ENCODE data around the gene MPZL2. TPM values are rescaled to one million over a fixed set of nuclear protein-coding genes. Genes with fewer than 3 reads are reported as not detected.

Gene MPZL2
- total and polyA plus RNA-seq, 2 experiments from 2014 or later: 2.6 to 4.2 TPM

DNA sequence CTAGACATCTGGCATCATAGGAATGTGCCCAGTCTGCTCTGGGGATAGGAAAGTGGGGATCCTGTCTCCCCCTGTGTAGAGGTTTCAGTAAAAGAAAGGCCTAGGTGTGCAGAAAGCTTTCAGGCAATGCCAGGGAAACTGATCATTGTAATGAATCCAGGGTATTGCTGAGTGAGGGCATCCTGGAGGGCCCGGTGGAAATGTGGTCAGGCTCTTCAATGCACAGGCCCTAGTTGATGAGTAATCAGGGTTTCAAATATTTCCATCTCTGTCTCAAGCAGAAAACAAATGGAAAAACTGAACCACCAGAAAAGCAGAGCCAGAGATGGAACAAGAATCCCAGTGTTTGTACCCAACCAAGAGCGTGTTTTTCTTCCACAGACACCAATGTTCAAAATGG lies 42.5 kb upstream of the MPZL2 start:
- ATAC-seq: no peak

More for the DNA sequence above, 42.5 kb upstream of the MPZL2 start:
- no peaks in the 10 kb centered on the region for H3F3A ChIP-seq (replicated peaks; ENCODE audit: low read depth)
- DNase-seq (ENCODE audit: low spot score): no peak
- no peaks in the 10 kb centered on the region for H3K36me3 ChIP-seq (ENCODE audit: insufficient read depth)
- no peak overlapping the region for H3K27ac ChIP-seq (ENCODE audit: low read depth)
- no peaks in the 10 kb centered on the region for H3K9me2 ChIP-seq (ENCODE audit: insufficient read depth)
- no peak overlapping the region for H3K4me3 Mint-ChIP-seq
- H3K4me3 ChIP-seq: no peak overlapping the region
- H3K4me2 ChIP-seq: no peak overlapping the region
- no peaks in the 10 kb centered on the region for H3K79me2 ChIP-seq (replicated peaks; ENCODE audit: insufficient read depth)
- TF ChIP-seq POLR2AphosphoS5 (IDR thresholded peaks at IDR 0.05; ENCODE audit: low read depth): no peak
- TF ChIP-seq EZH2 (IDR thresholded peaks at IDR 0.05; ENCODE audit: low read depth, unreplicated experiment): no peak
- TF ChIP-seq, protein P1, sequence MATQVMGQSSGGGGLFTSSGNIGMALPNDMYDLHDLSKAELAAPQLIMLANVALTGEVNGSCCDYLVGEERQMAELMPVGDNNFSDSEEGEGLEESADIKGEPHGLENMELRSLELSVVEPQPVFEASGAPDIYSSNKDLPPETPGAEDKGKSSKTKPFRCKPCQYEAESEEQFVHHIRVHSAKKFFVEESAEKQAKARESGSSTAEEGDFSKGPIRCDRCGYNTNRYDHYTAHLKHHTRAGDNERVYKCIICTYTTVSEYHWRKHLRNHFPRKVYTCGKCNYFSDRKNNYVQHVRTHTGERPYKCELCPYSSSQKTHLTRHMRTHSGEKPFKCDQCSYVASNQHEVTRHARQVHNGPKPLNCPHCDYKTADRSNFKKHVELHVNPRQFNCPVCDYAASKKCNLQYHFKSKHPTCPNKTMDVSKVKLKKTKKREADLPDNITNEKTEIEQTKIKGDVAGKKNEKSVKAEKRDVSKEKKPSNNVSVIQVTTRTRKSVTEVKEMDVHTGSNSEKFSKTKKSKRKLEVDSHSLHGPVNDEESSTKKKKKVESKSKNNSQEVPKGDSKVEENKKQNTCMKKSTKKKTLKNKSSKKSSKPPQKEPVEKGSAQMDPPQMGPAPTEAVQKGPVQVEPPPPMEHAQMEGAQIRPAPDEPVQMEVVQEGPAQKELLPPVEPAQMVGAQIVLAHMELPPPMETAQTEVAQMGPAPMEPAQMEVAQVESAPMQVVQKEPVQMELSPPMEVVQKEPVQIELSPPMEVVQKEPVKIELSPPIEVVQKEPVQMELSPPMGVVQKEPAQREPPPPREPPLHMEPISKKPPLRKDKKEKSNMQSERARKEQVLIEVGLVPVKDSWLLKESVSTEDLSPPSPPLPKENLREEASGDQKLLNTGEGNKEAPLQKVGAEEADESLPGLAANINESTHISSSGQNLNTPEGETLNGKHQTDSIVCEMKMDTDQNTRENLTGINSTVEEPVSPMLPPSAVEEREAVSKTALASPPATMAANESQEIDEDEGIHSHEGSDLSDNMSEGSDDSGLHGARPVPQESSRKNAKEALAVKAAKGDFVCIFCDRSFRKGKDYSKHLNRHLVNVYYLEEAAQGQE (IDR thresholded peaks at IDR 0.05; ENCODE audit: unreplicated experiment): no peak
- no peak for TF ChIP-seq CREB1 (CRISPR knock-in tag; IDR thresholded peaks at IDR 0.05; ENCODE audit: low read depth)
- no peak for TF ChIP-seq STAT1 (IDR thresholded peaks at IDR 0.05; ENCODE audit: unreplicated experiment)
- TF ChIP-seq, protein P2, sequence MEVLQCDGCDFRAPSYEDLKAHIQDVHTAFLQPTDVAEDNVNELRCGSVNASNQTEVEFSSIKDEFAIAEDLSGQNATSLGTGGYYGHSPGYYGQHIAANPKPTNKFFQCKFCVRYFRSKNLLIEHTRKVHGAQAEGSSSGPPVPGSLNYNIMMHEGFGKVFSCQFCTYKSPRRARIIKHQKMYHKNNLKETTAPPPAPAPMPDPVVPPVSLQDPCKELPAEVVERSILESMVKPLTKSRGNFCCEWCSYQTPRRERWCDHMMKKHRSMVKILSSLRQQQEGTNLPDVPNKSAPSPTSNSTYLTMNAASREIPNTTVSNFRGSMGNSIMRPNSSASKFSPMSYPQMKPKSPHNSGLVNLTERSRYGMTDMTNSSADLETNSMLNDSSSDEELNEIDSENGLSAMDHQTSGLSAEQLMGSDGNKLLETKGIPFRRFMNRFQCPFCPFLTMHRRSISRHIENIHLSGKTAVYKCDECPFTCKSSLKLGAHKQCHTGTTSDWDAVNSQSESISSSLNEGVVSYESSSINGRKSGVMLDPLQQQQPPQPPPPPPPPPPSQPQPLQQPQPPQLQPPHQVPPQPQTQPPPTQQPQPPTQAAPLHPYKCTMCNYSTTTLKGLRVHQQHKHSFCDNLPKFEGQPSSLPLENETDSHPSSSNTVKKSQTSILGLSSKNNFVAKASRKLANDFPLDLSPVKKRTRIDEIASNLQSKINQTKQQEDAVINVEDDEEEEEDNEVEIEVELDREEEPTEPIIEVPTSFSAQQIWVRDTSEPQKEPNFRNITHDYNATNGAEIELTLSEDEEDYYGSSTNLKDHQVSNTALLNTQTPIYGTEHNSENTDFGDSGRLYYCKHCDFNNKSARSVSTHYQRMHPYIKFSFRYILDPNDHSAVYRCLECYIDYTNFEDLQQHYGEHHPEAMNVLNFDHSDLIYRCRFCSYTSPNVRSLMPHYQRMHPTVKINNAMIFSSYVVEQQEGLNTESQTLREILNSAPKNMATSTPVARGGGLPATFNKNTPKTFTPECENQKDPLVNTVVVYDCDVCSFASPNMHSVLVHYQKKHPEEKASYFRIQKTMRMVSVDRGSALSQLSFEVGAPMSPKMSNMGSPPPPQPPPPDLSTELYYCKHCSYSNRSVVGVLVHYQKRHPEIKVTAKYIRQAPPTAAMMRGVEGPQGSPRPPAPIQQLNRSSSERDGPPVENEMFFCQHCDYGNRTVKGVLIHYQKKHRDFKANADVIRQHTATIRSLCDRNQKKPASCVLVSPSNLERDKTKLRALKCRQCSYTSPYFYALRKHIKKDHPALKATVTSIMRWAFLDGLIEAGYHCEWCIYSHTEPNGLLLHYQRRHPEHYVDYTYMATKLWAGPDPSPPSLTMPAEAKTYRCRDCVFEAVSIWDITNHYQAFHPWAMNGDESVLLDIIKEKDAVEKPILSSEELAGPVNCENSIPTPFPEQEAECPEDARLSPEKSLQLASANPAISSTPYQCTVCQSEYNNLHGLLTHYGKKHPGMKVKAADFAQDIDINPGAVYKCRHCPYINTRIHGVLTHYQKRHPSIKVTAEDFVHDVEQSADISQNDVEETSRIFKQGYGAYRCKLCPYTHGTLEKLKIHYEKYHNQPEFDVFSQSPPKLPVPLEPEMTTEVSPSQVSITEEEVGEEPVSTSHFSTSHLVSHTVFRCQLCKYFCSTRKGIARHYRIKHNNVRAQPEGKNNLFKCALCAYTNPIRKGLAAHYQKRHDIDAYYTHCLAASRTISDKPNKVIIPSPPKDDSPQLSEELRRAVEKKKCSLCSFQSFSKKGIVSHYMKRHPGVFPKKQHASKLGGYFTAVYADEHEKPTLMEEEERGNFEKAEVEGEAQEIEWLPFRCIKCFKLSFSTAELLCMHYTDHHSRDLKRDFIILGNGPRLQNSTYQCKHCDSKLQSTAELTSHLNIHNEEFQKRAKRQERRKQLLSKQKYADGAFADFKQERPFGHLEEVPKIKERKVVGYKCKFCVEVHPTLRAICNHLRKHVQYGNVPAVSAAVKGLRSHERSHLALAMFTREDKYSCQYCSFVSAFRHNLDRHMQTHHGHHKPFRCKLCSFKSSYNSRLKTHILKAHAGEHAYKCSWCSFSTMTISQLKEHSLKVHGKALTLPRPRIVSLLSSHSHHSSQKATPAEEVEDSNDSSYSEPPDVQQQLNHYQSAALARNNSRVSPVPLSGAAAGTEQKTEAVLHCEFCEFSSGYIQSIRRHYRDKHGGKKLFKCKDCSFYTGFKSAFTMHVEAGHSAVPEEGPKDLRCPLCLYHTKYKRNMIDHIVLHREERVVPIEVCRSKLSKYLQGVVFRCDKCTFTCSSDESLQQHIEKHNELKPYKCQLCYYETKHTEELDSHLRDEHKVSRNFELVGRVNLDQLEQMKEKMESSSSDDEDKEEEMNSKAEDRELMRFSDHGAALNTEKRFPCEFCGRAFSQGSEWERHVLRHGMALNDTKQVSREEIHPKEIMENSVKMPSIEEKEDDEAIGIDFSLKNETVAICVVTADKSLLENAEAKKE (CRISPR knock-in tag; IDR thresholded peaks at IDR 0.05): no peak
- no peak for TF ChIP-seq JUNB (IDR thresholded peaks at IDR 0.05; ENCODE audit: unreplicated experiment)
- no peak for TF ChIP-seq NANOG (IDR thresholded peaks at IDR 0.05; ENCODE audit: borderline replicate concordance)
- TF ChIP-seq, protein P3, sequence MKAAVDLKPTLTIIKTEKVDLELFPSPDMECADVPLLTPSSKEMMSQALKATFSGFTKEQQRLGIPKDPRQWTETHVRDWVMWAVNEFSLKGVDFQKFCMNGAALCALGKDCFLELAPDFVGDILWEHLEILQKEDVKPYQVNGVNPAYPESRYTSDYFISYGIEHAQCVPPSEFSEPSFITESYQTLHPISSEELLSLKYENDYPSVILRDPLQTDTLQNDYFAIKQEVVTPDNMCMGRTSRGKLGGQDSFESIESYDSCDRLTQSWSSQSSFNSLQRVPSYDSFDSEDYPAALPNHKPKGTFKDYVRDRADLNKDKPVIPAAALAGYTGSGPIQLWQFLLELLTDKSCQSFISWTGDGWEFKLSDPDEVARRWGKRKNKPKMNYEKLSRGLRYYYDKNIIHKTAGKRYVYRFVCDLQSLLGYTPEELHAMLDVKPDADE (IDR thresholded peaks at IDR 0.05): no peak
- TF ChIP-seq, protein P4, sequence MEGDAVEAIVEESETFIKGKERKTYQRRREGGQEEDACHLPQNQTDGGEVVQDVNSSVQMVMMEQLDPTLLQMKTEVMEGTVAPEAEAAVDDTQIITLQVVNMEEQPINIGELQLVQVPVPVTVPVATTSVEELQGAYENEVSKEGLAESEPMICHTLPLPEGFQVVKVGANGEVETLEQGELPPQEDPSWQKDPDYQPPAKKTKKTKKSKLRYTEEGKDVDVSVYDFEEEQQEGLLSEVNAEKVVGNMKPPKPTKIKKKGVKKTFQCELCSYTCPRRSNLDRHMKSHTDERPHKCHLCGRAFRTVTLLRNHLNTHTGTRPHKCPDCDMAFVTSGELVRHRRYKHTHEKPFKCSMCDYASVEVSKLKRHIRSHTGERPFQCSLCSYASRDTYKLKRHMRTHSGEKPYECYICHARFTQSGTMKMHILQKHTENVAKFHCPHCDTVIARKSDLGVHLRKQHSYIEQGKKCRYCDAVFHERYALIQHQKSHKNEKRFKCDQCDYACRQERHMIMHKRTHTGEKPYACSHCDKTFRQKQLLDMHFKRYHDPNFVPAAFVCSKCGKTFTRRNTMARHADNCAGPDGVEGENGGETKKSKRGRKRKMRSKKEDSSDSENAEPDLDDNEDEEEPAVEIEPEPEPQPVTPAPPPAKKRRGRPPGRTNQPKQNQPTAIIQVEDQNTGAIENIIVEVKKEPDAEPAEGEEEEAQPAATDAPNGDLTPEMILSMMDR (conservative IDR thresholded peaks at IDR 0.05; ENCODE audit: low read depth in 2 of 2): no peak
- no peak for TF ChIP-seq ZNF114 (CRISPR knock-in tag; IDR thresholded peaks at IDR 0.05)
- TF ChIP-seq EZH2phosphoT487 (IDR thresholded peaks at IDR 0.05; ENCODE audit: unreplicated experiment): no peak
- TF ChIP-seq ZNF331 (CRISPR knock-in tag; IDR thresholded peaks at IDR 0.05; ENCODE audit: low read depth): no peak
- no peaks in the 10 kb centered on the region for H3K27me3 ChIP-seq (ENCODE audit: insufficient read depth)
- no peak overlapping the region for H3K27ac Mint-ChIP-seq
- H3K9me3 Mint-ChIP-seq: no peaks in the 10 kb centered on the region
- no peaks in the 10 kb centered on the region for H4K20me1 ChIP-seq (replicated peaks; ENCODE audit: insufficient read depth)
- H3K36me3 Mint-ChIP-seq (ENCODE audit: low read depth): no peaks in the 10 kb centered on the region
- H2AFZ ChIP-seq: no peak overlapping the region
- H3K27me3 Mint-ChIP-seq (ENCODE audit: insufficient read depth, low read depth, poor library complexity): no peaks in the 10 kb centered on the region
- peaks cover 9% of the 10 kb centered on the region; the same call in 2 of the 3 replicates for H3K4me1 Mint-ChIP-seq
- H3K4me1 ChIP-seq (ENCODE audit: insufficient read depth): no peaks in the 10 kb centered on the region
